Naive thymus-derived CD8-positive, alpha-beta T cell (primary cell): Measurements from ENCODE around the gene MTA2. TPM values are rescaled to one million over a fixed set of nuclear protein-coding genes. Genes with fewer than 3 reads are reported as not detected.
A peak's percentile ranks its signal among the peaks of the same experiment; 100 is the strongest.

Source experiments
- ATAC-seq, 2 donors: fragments of 150-1000 bp; cut with Tn5 transposase in 1 of 2; sonication (Bioruptor Pico), chemical (Tn5 transposase) in 1 of 2; 1 replicate in 1 of 2; 2 replicates in 1 of 2; pipeline ENCODE4 v1.10.0; 2021; ENCODE audit warnings: mild to moderate bottlenecking in 2 of 2, moderate library complexity in 2 of 2
- POLR2A ChIA-PET: fragments of 350-600 bp; sonication (Branson Sonifier 250); formaldehyde crosslinking; loops from one replicate; lab custom pipeline; 2021; ENCODE audit warnings: antibody characterized with exemption; lab: Charles Lee
- DNase-seq, 10 donors: peaks; one replicate each; pipeline versions ENCODE4 v3.0.0 to v3.0.0-alpha.2; 2020 to 2022
- H3K27ac Mint-ChIP-seq, 10 donors: one replicate each; pipeline ENCODE4 v1.8.0; 2020 to 2022; ENCODE audit warnings: mild to moderate bottlenecking in 10 of 10, mixed read lengths in 10 of 10, moderate library complexity in 4 of 10, inconsistent platforms in 1 of 10
- H3K27me3 Mint-ChIP-seq, 5 donors: one replicate each; pipeline ENCODE4 v1.8.0; 2021 to 2022; ENCODE audit warnings: mixed read lengths in 5 of 5
- H3K36me3 Mint-ChIP-seq, 3 donors: one replicate each; pipeline ENCODE4 v1.8.0; 2020 to 2022; ENCODE audit warnings: mixed read lengths in 3 of 3, mild to moderate bottlenecking in 2 of 3, inconsistent platforms in 1 of 3
- H3K4me1 Mint-ChIP-seq, 4 donors: one replicate each; pipeline ENCODE4 v1.8.0; 2021 to 2022; ENCODE audit warnings: mixed read lengths in 4 of 4
- H3K4me3 Mint-ChIP-seq, 10 donors: one replicate each; pipeline ENCODE4 v1.8.0; 2020 to 2022; ENCODE audit warnings: mild to moderate bottlenecking in 10 of 10, mixed read lengths in 10 of 10, moderate library complexity in 6 of 10, inconsistent platforms in 1 of 10
- H3K9me3 Mint-ChIP-seq, 9 donors: one replicate each; pipeline ENCODE4 v1.8.0; 2020 to 2022; ENCODE audit warnings: mixed read lengths in 9 of 9, mild to moderate bottlenecking in 3 of 9, inconsistent platforms in 1 of 9, moderate library complexity in 1 of 9
- microRNA-seq: library from miRNA; unstranded; fragments of <30 nt; microRNA quantifications from one replicate; pipeline ENCODE4 v1.2.0, GENCODE V29; 2022; ENCODE audit warnings: borderline microRNAs expressed
- polyA plus RNA-seq, 3 donors: library from polyadenylated mRNA; unstranded; fragments of 300-500 nt; fragmentation: Illumina TruSeq; gene quantifications; one replicate each; pipeline ENCODE4 v1.2.3, GENCODE V29; 2021
- total RNA-seq, 8 experiments: library from RNA in 2 of 8; stranded (reverse) in 2 of 8; gene quantifications; one replicate each; pipeline ENCODE4 v1.2.3 and lab custom pipeline; 2021 to 2026

Gene MTA2
- total and polyA plus RNA-seq, 5 experiments from 2014 or later = 15.8 to 178 (median 32.6) TPM

GRCh38 chr11:62544581-62545436 lies 56.9 kb downstream of the MTA2 start:
- Mint-ChIP-seq H3K27ac (peak overlapping the region; percentile 79 to 99 (median 93)), H3K4me3 (peak overlapping the region; percentile 89 to 95 (median 94)), H3K4me1 (peaks cover 31 to 67% (median 66%) of the 10 kb centered on the region in 4 donors), H3K36me3 (no peaks in the 10 kb centered on the region), H3K27me3 (no peaks in the 10 kb centered on the region), H3K9me3 (no peaks in the 10 kb centered on the region)
- DNase-seq = peak in 3 of 10 donors; percentile 24 to 40 (median 35)
- POLR2A ChIA-PET = interaction anchor here (0.7 to 6.3 kb wide), 7 partner anchors 11 to 183 kb away, joined by 3 to 207 read pairs (median 4); partner anchors contain the start of genes HNRNPUL2, MTA2 and TUT1
- ATAC-seq = peak; percentile 15 to 16

- no peaks in the 10 kb centered on the region for H3K27me3 Mint-ChIP-seq
- peak overlapping the region; percentile 89 to 95 (median 94) for H3K4me3 Mint-ChIP-seq
- H3K36me3 Mint-ChIP-seq = no peaks in the 10 kb centered on the region
- H3K27ac Mint-ChIP-seq = peak overlapping the region in 9 of 10 donors; percentile 79 to 99 (median 92)
- H3K9me3 Mint-ChIP-seq = no peaks in the 10 kb centered on the region
- no peak for ATAC-seq
- H3K4me1 Mint-ChIP-seq = peaks cover 33 to 73% (median 71%) of the 10 kb centered on the region in 4 donors
- POLR2A ChIA-PET = interaction anchor here (0.7 to 6.3 kb wide), 9 partner anchors 12 to 184 kb away, joined by 3 to 207 read pairs (median 4); partner anchors contain the start of genes EEF1G, HNRNPUL2, LBHD1 and TUT1
- DNase-seq = no peak
Observed at GRCh38 chr11:62543680-62544444, 57.8 kb downstream of the MTA2 start.

Small RNA genes lying within 50 kb of the gene (microRNA-seq; reads per million reads assigned to microRNA genes)
- not detected for gene MIR6747

Other genes with a start within 250 kb of the MTA2 start
- not detected for gene SCGB1A1, start 182.8 kb downstream of the MTA2 start, total RNA-seq
- not detected for gene SCGB1A1, start 182.8 kb downstream of the MTA2 start, polyA plus RNA-seq
- gene AHNAK, start 55.1 kb downstream of the MTA2 start, total RNA-seq = 100 to 1,000 TPM; 227 to 231 TPM
- 10 to 100 TPM in 1 of 3 donors, 1 to 10 TPM in 2; 7.7 to 19.8 (median 9.4) TPM for gene AHNAK, start 55.1 kb downstream of the MTA2 start, polyA plus RNA-seq
- gene EEF1G, start 28.0 kb downstream of the MTA2 start, total RNA-seq = 1,000 to 10,000 TPM; 2,038 to 2,092 TPM
- gene EEF1G, start 28.0 kb downstream of the MTA2 start, polyA plus RNA-seq = 1,000 to 10,000 TPM; 1,637 to 2,152 (median 1,960) TPM
- gene TUT1, start 10.3 kb downstream of the MTA2 start, total RNA-seq = 10 to 100 TPM; 46.4 to 50.9 TPM
- gene TUT1, start 10.3 kb downstream of the MTA2 start, polyA plus RNA-seq = 10 to 100 TPM; 12.8 to 24.4 (median 16.9) TPM
- gene EML3, start 10.9 kb upstream of the MTA2 start, total RNA-seq = 100 to 1,000 TPM; 251 to 255 TPM
- 10 to 100 TPM; 14.8 to 23.7 (median 15.7) TPM for gene EML3, start 10.9 kb upstream of the MTA2 start, polyA plus RNA-seq
- 1 to 10 TPM; 5.4 to 6.1 TPM for gene ROM1, start 11.4 kb upstream of the MTA2 start, total RNA-seq
- 1 to 10 TPM in 2 of 3 donors, under 1 TPM in 1; 0.82 to 1.9 (median 1.8) TPM for gene ROM1, start 11.4 kb upstream of the MTA2 start, polyA plus RNA-seq
- 10 to 100 TPM; 79.8 to 83.8 TPM for gene B3GAT3, start 20.1 kb upstream of the MTA2 start, total RNA-seq
- 10 to 100 TPM; 35.6 to 51.3 (median 40.3) TPM for gene B3GAT3, start 20.1 kb upstream of the MTA2 start, polyA plus RNA-seq
- 100 to 1,000 TPM; 326 to 327 TPM for gene GANAB, start 44.7 kb upstream of the MTA2 start, total RNA-seq
- 100 to 1,000 TPM; 171 to 197 (median 174) TPM for gene GANAB, start 44.7 kb upstream of the MTA2 start, polyA plus RNA-seq
- gene INTS5, start 51.4 kb upstream of the MTA2 start, total RNA-seq = 10 to 100 TPM; 25.8 to 27.4 TPM
- gene INTS5, start 51.4 kb upstream of the MTA2 start, polyA plus RNA-seq = 10 to 100 TPM; 27.7 to 58.3 (median 45.6) TPM
- gene C11orf98, start 63.3 kb upstream of the MTA2 start, total RNA-seq = 10 to 100 TPM; 51.8 to 58.0 TPM
- 100 to 1,000 TPM in 2 of 3 donors, 10 to 100 TPM in 1; 99.9 to 149 (median 117) TPM for gene C11orf98, start 63.3 kb upstream of the MTA2 start, polyA plus RNA-seq
- 10 to 100 TPM; 43.6 to 45.0 TPM for gene CSKMT, start 63.4 kb upstream of the MTA2 start, total RNA-seq
- gene CSKMT, start 63.4 kb upstream of the MTA2 start, polyA plus RNA-seq = 1 to 10 TPM; 1.8 to 3.7 (median 3.4) TPM
- 1 to 10 TPM; 5.4 to 6.6 TPM for gene UQCC3, start 69.8 kb upstream of the MTA2 start, total RNA-seq
- 1 to 10 TPM; 9.1 to 9.7 (median 9.6) TPM for gene UQCC3, start 69.8 kb upstream of the MTA2 start, polyA plus RNA-seq
- gene LBHD1, start 70.4 kb upstream of the MTA2 start, total RNA-seq = 10 to 100 TPM; 29.5 to 30.9 TPM
- gene LBHD1, start 70.4 kb upstream of the MTA2 start, polyA plus RNA-seq = 1 to 10 TPM; 2.4 to 8.3 (median 4.4) TPM
- gene UBXN1, start 77.2 kb upstream of the MTA2 start, total RNA-seq = 100 to 1,000 TPM; 214 to 218 TPM
- 100 to 1,000 TPM; 188 to 219 (median 218) TPM for gene UBXN1, start 77.2 kb upstream of the MTA2 start, polyA plus RNA-seq
- gene LRRN4CL, start 87.7 kb upstream of the MTA2 start, total RNA-seq = under 1 TPM in 1 of 2 experiments, not detected in 1; 0.36 TPM
- gene LRRN4CL, start 87.7 kb upstream of the MTA2 start, polyA plus RNA-seq = not detected
- gene BSCL2, start 105.6 kb upstream of the MTA2 start, total RNA-seq = 10 to 100 TPM; 37.0 to 50.7 TPM
- gene BSCL2, start 105.6 kb upstream of the MTA2 start, polyA plus RNA-seq = 10 to 100 TPM; 58.2 to 65.0 (median 58.8) TPM
- not detected for gene GNG3, start 105.8 kb upstream of the MTA2 start, total RNA-seq
- under 1 TPM in 1 of 3 donors, not detected in 2; 0.27 TPM for gene GNG3, start 105.8 kb upstream of the MTA2 start, polyA plus RNA-seq
- gene HNRNPUL2, start 125.6 kb upstream of the MTA2 start, total RNA-seq = 10 to 100 TPM; 81.6 to 84.0 TPM
- gene HNRNPUL2, start 125.6 kb upstream of the MTA2 start, polyA plus RNA-seq = 1 to 10 TPM in 2 of 3 donors, under 1 TPM in 1; 0.99 to 3.0 (median 1.0) TPM
- 10 to 100 TPM; 46.1 to 47.6 TPM for gene TTC9C, start 126.6 kb upstream of the MTA2 start, total RNA-seq
- 10 to 100 TPM in 2 of 3 donors, 1 to 10 TPM in 1; 8.5 to 18.8 (median 15.4) TPM for gene TTC9C, start 126.6 kb upstream of the MTA2 start, polyA plus RNA-seq
- 10 to 100 TPM; 27.3 to 27.6 TPM for gene ZBTB3, start 152.3 kb upstream of the MTA2 start, total RNA-seq
- gene ZBTB3, start 152.3 kb upstream of the MTA2 start, polyA plus RNA-seq = 1 to 10 TPM; 2.1 to 6.7 (median 3.6) TPM
- gene POLR2G, start 159.7 kb upstream of the MTA2 start, total RNA-seq = 10 to 100 TPM; 87.8 to 94.0 TPM
- 100 to 1,000 TPM; 255 to 266 (median 259) TPM for gene POLR2G, start 159.7 kb upstream of the MTA2 start, polyA plus RNA-seq
- 10 to 100 TPM; 28.6 to 34.9 TPM for gene TAF6L, start 169.5 kb upstream of the MTA2 start, total RNA-seq
- 10 to 100 TPM in 1 of 3 donors, 1 to 10 TPM in 2; 8.7 to 10.8 (median 8.9) TPM for gene TAF6L, start 169.5 kb upstream of the MTA2 start, polyA plus RNA-seq
- gene TMEM179B, start 185.5 kb upstream of the MTA2 start, total RNA-seq = 10 to 100 TPM; 66.2 to 71.5 TPM
- gene TMEM179B, start 185.5 kb upstream of the MTA2 start, polyA plus RNA-seq = 100 to 1,000 TPM; 109 to 126 (median 122) TPM
- gene TMEM223, start 190.1 kb upstream of the MTA2 start, total RNA-seq = 10 to 100 TPM; 15.0 to 16.5 TPM
- 10 to 100 TPM; 39.1 to 57.8 (median 45.5) TPM for gene TMEM223, start 190.1 kb upstream of the MTA2 start, polyA plus RNA-seq
- 100 to 1,000 TPM; 185 to 191 TPM for gene NXF1, start 203.6 kb upstream of the MTA2 start, total RNA-seq
- 10 to 100 TPM; 38.4 to 82.9 (median 62.8) TPM for gene NXF1, start 203.6 kb upstream of the MTA2 start, polyA plus RNA-seq
- gene STX5, start 230.2 kb upstream of the MTA2 start, total RNA-seq = 10 to 100 TPM; 55.6 to 61.7 TPM
- 10 to 100 TPM; 25.4 to 30.4 (median 26.2) TPM for gene STX5, start 230.2 kb upstream of the MTA2 start, polyA plus RNA-seq
- under 1 TPM; 0.88 to 0.91 TPM for gene TEX54, start 231.0 kb upstream of the MTA2 start, total RNA-seq
- 1 to 10 TPM; 1.6 to 2.2 (median 1.7) TPM for gene TEX54, start 231.0 kb upstream of the MTA2 start, polyA plus RNA-seq
- 100 to 1,000 TPM; 129 to 130 TPM for gene WDR74, start 237.7 kb upstream of the MTA2 start, total RNA-seq
- gene WDR74, start 237.7 kb upstream of the MTA2 start, polyA plus RNA-seq = 10 to 100 TPM; 35.7 to 64.0 (median 49.4) TPM